PC-3 (cell line): ENCODE data around the gene VGLL3. TPM values are rescaled to one million over a fixed set of nuclear protein-coding genes. Genes with fewer than 3 reads are reported as not detected.

Experiments used
- ATAC-seq: fragments of 200-7000 bp; cut with Tn5 transposase; 2 replicates; pipeline ENCODE4 v1.9.1; 2020; ENCODE audit warnings: mild to moderate bottlenecking, moderate library complexity
- Bru-seq: library from RNA; stranded (reverse); fragments of 400-500 nt; gene quantifications from one replicate; lab custom pipeline; 2021; lab: Mats Ljungman, UMichigan
- BruChase-seq, 2 experiments: library from RNA; stranded (reverse); fragments of 400-500 nt; gene quantifications; one replicate each; lab custom pipeline; 2021; lab: Mats Ljungman, UMichigan
- BruUV-seq: library from RNA; stranded (reverse); fragments of 400-500 nt; replicated peaks from 2 replicates; lab custom pipeline; 2021; lab: Mats Ljungman, UMichigan
- CTCF ChIA-PET: fragments of 300-600 bp; sonication (Branson Sonifier 250); formaldehyde crosslinking; loops from one replicate; lab custom pipeline; 2022; ENCODE audit warnings: antibody characterized with exemption; lab: Charles Lee
- POLR2A ChIA-PET: fragments of 300-600 bp; sonication (Branson Sonifier 250); formaldehyde crosslinking; loops from one replicate; lab custom pipeline; 2022; ENCODE audit warnings: antibody characterized with exemption; ENCODE audit not compliant: unreplicated experiment; lab: Charles Lee
- DNase-seq: peaks from one replicate; pipeline ENCODE4 v3.0.0-alpha.2; 2015
- H2AFZ ChIP-seq: fragments of 300-600 bp; sonication (generic); 2 replicates; pipeline ENCODE4 v1.6.0; 2016; ENCODE audit warnings: antibody characterized with exemption, low read length
- H3F3A ChIP-seq: fragments of 300-600 bp; sonication (generic); one replicate; pipeline ENCODE4 v1.6.0; 2017; ENCODE audit warnings: antibody characterized with exemption, low read length, control low read depth, mild to moderate bottlenecking; ENCODE audit not compliant: unreplicated experiment
- H3K27ac ChIP-seq: fragments of 300-600 bp; sonication (generic); 2 replicates; pipeline ENCODE4 v1.5.1; 2016; ENCODE audit warnings: mild to moderate bottlenecking, low read length
- H3K27me3 ChIP-seq: fragments of 300-600 bp; sonication (generic); 2 replicates; pipeline ENCODE4 v1.6.1; 2016; ENCODE audit warnings: low read length, mixed read lengths
- H3K36me3 ChIP-seq: fragments of 300-600 bp; sonication (generic); 2 replicates; pipeline ENCODE4 v1.6.1; 2016; ENCODE audit warnings: low read depth, mixed run types, low read length, mixed read lengths
- H3K4me1 ChIP-seq: fragments of 300-600 bp; sonication (generic); 2 replicates; pipeline ENCODE4 v1.5.1; 2016; ENCODE audit warnings: low read length; ENCODE audit not compliant: insufficient read depth
- H3K4me2 ChIP-seq: fragments of 300-600 bp; sonication (generic); 2 replicates; pipeline ENCODE4 v1.6.0; 2016; ENCODE audit warnings: low read length
- H3K4me3 ChIP-seq: fragments of 300-600 bp; sonication (generic); 2 replicates; pipeline ENCODE4 v1.5.1; 2016; ENCODE audit warnings: mild to moderate bottlenecking, low read length, mixed read lengths
- H3K79me2 ChIP-seq: fragments of 300-600 bp; sonication (generic); 2 replicates; pipeline ENCODE4 v1.6.1; 2017; ENCODE audit warnings: low read length, mixed read lengths
- H3K9ac ChIP-seq: fragments of 300-600 bp; sonication (generic); 2 replicates; pipeline ENCODE4 v1.6.0; 2016; ENCODE audit warnings: mild to moderate bottlenecking, low read length
- H3K9me2 ChIP-seq: fragments of 300-600 bp; sonication (generic); replicated peaks from 2 replicates; pipeline ENCODE4 v1.6.1; 2016; ENCODE audit warnings: mixed run types, low read length, mixed read lengths
- H3K9me3 ChIP-seq: fragments of 300-600 bp; sonication (generic); 2 replicates; pipeline ENCODE4 v1.6.1; 2016; ENCODE audit warnings: low read length, mixed read lengths
- H4K20me1 ChIP-seq: fragments of 300-600 bp; sonication (generic); 2 replicates; pipeline ENCODE4 v1.6.1; 2016; ENCODE audit warnings: low read length, mixed read lengths
- EZH2 ChIP-seq: fragments of 300-600 bp; sonication (generic); IDR thresholded peaks from one replicate; pipeline ENCODE4 v1.6.1; 2017; ENCODE audit warnings: antibody characterized with exemption, mild to moderate bottlenecking, low read length; ENCODE audit not compliant: unreplicated experiment
- EZH2phosphoT487 ChIP-seq: fragments of 300-600 bp; sonication (generic); IDR thresholded peaks from 2 replicates; pipeline ENCODE4 v1.6.1; 2018; ENCODE audit warnings: mild to moderate bottlenecking, antibody characterized with exemption, low read length, borderline replicate concordance
- intact Hi-C: fragments of 100-400 bp; cut with micrococcal nuclease; formaldehyde crosslinking; loops from 2 replicates; pipeline ENCODE4 v1.9.0; 2023
- long read RNA-seq: library from polyadenylated mRNA; unstranded; transcript quantifications from one replicate; pipeline ENCODE4 v2.0.0, GENCODE V29; 2021; ENCODE audit not compliant: unreplicated experiment
- total RNA-seq: library from RNA; depleted of rRNA; stranded (reverse); fragments of >200 nt; gene quantifications from 2 replicates; pipeline ENCODE4 v1.2.3, GENCODE V29; 2014; rRNA removed
- TF ChIP-seq, protein P1 (sequence below): fragments of 300-600 bp; sonication (generic); conservative IDR thresholded peaks from 2 replicates; pipeline ENCODE4 v1.5.1; 2017; ENCODE audit warnings: antibody characterized with exemption, low read depth, mild to moderate bottlenecking, low read length

VGLL3 gene, protein sequence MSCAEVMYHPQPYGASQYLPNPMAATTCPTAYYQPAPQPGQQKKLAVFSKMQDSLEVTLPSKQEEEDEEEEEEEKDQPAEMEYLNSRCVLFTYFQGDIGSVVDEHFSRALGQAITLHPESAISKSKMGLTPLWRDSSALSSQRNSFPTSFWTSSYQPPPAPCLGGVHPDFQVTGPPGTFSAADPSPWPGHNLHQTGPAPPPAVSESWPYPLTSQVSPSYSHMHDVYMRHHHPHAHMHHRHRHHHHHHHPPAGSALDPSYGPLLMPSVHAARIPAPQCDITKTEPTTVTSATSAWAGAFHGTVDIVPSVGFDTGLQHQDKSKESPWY
- total RNA-seq = 1.3 and 1.8 TPM in 2 replicates
- percentile 49 among the genes with signal in this experiment for Bru-seq, nascent RNA
- BruChase-seq, experiment 1, labeled RNA remaining after a 6-hour chase = percentile 51 among the genes with signal in this experiment
- BruChase-seq, experiment 2, labeled RNA remaining after a 2-hour chase = percentile 42 among the genes with signal in this experiment
- long read RNA-seq, partial matches to known transcripts = 0 of 2 reads
- long read RNA-seq, other reads (novel, unspliced or antisense) = 2 of 2 reads

DNA sequence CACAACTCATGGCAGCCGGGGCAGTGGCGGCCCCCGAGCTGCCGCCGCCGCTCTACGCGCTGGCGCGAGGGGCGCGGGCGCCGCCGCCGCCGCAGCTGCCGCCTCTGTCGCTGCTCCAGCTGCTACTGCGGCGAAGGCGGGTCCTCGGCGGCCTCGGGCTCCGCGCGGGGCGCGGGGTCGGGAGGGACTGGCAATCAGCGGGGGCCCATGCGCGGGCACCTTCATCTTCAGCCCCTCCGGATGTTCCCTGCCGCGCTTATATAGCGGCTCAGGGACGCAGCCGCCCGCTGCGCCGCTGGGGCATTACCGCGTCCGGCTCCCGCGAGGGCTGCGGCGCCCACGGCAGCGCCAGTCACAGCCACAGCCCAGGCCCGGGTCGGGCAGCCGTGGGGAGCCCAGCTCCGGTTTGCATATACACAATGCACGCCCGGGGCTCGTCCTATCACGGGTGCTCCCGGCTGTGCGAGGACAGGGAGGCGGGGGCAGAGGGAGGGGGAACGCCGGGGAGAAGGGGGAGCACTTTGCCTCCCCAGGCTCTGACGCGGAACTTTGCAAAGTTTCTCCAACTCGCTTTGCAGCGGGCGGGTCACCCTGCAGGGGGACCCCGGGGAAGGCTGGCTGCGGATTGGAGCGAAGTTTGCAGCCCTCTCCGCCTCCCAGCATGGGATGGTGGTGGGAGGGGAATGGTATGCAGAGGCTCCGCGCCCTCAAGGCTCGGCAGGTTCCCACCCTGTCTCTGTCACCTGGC, at the start of gene VGLL3:
Gene VGLL3, minus strand, starts transcription at position 416 of the 748 bp plus-strand sequence. Its CDS starts 406 bp downstream, at position 10.
- CTCF ChIA-PET = interaction anchor here (1.4 kb wide), 1 partner anchor 205 kb away, joined by 4 read pairs; no protein-coding TSS in a partner anchor
- Histone ChIP-seq H3K36me3 (0 out of 2 replicates have a peak, but pooled peaks cover 4% of the 10 kb centered on the region), H3K9me2 (no peaks in the 10 kb centered on the region), H3F3A (no peaks in the 10 kb centered on the region), H3K9me3 (no peaks in the 10 kb centered on the region), H4K20me1 (no peaks in the 10 kb centered on the region), H3K4me2 (peak within 1 kb of the TSS; percentile 97), H3K27me3 (no peaks in the 10 kb centered on the region), H3K9ac (peak within 1 kb of the TSS; percentile 55), H3K79me2 (no peaks in the 10 kb centered on the region), H3K4me3 (peak within 1 kb of the TSS; percentile 85), H3K4me1 (peaks cover 42% of the 10 kb centered on the region), H3K27ac (peak within 1 kb of the TSS; percentile 4; the same call in 1 of the 2 replicates), H2AFZ (peak within 1 kb of the TSS; percentile 98)
- POLR2A ChIA-PET = interaction anchor here (0.6 kb wide), 1 partner anchor 297 kb away, joined by 5 read pairs; no protein-coding TSS in a partner anchor
- no TSS peak for BruUV-seq
- ATAC-seq (peak; percentile 70), DNase-seq (peak; percentile 55)
- TF ChIP-seq, protein P1, sequence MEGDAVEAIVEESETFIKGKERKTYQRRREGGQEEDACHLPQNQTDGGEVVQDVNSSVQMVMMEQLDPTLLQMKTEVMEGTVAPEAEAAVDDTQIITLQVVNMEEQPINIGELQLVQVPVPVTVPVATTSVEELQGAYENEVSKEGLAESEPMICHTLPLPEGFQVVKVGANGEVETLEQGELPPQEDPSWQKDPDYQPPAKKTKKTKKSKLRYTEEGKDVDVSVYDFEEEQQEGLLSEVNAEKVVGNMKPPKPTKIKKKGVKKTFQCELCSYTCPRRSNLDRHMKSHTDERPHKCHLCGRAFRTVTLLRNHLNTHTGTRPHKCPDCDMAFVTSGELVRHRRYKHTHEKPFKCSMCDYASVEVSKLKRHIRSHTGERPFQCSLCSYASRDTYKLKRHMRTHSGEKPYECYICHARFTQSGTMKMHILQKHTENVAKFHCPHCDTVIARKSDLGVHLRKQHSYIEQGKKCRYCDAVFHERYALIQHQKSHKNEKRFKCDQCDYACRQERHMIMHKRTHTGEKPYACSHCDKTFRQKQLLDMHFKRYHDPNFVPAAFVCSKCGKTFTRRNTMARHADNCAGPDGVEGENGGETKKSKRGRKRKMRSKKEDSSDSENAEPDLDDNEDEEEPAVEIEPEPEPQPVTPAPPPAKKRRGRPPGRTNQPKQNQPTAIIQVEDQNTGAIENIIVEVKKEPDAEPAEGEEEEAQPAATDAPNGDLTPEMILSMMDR = 0 out of 2 replicates have a peak, but pooled peaks have one; percentile 10
- TF ChIP-seq EZH2 (no peak), EZH2phosphoT487 (no peak)
- intact Hi-C loops = loop anchor here (2.0 to 5.0 kb wide), 6 partner anchors 39 to 341 kb away; no protein-coding TSS in a partner anchor

DNA sequence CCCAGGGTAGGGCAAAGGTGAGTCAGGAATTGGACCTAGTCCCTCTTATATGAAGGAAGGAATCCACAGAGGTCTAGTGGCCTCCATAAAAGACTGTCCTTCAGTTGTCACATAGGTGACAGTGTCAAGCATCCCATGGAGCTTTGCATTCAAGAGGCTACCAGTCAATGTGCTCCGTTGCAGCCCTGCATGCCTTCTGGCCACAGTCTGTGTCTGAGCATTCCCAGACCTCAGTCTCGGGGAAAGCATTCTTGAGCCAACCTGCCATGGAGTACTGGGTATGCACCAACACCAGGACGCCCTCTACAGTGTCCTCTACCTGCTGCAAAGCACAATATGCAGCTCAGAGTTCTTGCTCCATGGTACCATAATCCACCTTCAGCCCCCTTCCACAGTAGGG, 46.7 kb upstream of the VGLL3 start:
- ATAC-seq (no peak), DNase-seq (no peak)
- Histone ChIP-seq H3K79me2 (no peaks in the 10 kb centered on the region), H3K9me3 (no peaks in the 10 kb centered on the region), H3K27ac (no peak overlapping the region), H3K9ac (no peak overlapping the region), H3K9me2 (no peaks in the 10 kb centered on the region), H3K27me3 (no peaks in the 10 kb centered on the region), H3F3A (no peaks in the 10 kb centered on the region), H3K4me1 (no peaks in the 10 kb centered on the region), H3K4me3 (no peak overlapping the region), H3K36me3 (no peaks in the 10 kb centered on the region), H2AFZ (no peak overlapping the region), H4K20me1 (no peaks in the 10 kb centered on the region), H3K4me2 (no peak overlapping the region)
- no TSS peak for BruUV-seq
- intact Hi-C loops = no loop called here
- POLR2A ChIA-PET = no interaction called here
- CTCF ChIA-PET = no interaction called here
- TF ChIP-seq EZH2phosphoT487 = no peak
- TF ChIP-seq, protein P1 = no peak
- TF ChIP-seq EZH2 = no peak
